WTC11 (cell line): Measurements from ENCODE around the gene MAP7D3. TPM values are rescaled to one million over a fixed set of nuclear protein-coding genes. Genes with fewer than 3 reads are reported as not detected.

ENCODE experiments used
- ATAC-seq: fragments of 200-7000 bp; cut with Tn5 transposase; 2 replicates; pipeline ENCODE4 v1.10.0; 2021; ENCODE audit warnings: mild to moderate bottlenecking, moderate library complexity
- CTCF ChIA-PET: fragments of 300-600 bp; sonication (Branson Sonifier 250); formaldehyde crosslinking; loops from one replicate; lab custom pipeline; 2021; ENCODE audit warnings: antibody characterized with exemption; lab: Charles Lee
- POLR2A ChIA-PET: fragments of 350-600 bp; sonication (Branson Sonifier 250); formaldehyde crosslinking; loops from one replicate; lab custom pipeline; 2021; ENCODE audit warnings: antibody characterized with exemption; lab: Charles Lee
- DNase-seq: peaks from one replicate; pipeline ENCODE4 v3.0.0; 2021; ENCODE audit warnings: low spot score
- H3K27ac Mint-ChIP-seq: 2 replicates; pipeline ENCODE4 v1.8.0; 2021; ENCODE audit warnings: mixed read lengths
- H3K27me3 Mint-ChIP-seq: 2 replicates; pipeline ENCODE4 v1.8.0; 2021; ENCODE audit warnings: low read depth, mild to moderate bottlenecking, moderate library complexity, mixed read lengths
- H3K36me3 Mint-ChIP-seq: 2 replicates; pipeline ENCODE4 v1.8.0; 2021; ENCODE audit warnings: mixed read lengths
- H3K4me1 Mint-ChIP-seq: 2 replicates; pipeline ENCODE4 v1.8.0; 2022; ENCODE audit warnings: mixed read lengths
- H3K4me3 Mint-ChIP-seq: 2 replicates; pipeline ENCODE4 v1.8.0; 2021; ENCODE audit warnings: mild to moderate bottlenecking, moderate library complexity, mixed read lengths
- H3K9me3 Mint-ChIP-seq: 2 replicates; pipeline ENCODE4 v1.8.0; 2021; ENCODE audit warnings: mixed read lengths
- ATF3 ChIP-seq: sonication (generic); formaldehyde crosslinking; conservative IDR thresholded peaks from 2 replicates; pipeline ENCODE4 v1.8.1; 2022; ENCODE audit warnings: mild to moderate bottlenecking, missing genetic modification reagents
- ATF6 ChIP-seq: sonication (generic); formaldehyde crosslinking; IDR thresholded peaks from 2 replicates; pipeline ENCODE4 v1.8.1; 2023; ENCODE audit warnings: mild to moderate bottlenecking, missing genetic modification reagents
- CDX4 ChIP-seq: fragments of 250-450 bp; sonication (Bioruptor Pico); IDR thresholded peaks from 2 replicates; pipeline ENCODE4 v1.9.0; 2021; ENCODE audit warnings: moderate library complexity, mild to moderate bottlenecking, inconsistent platforms, borderline replicate concordance
- E2F5 ChIP-seq: sonication (generic); formaldehyde crosslinking; IDR thresholded peaks from 2 replicates; pipeline ENCODE4 v1.8.1; 2022; ENCODE audit warnings: mild to moderate bottlenecking, moderate library complexity, missing genetic modification reagents
- FOXJ3 ChIP-seq: sonication (generic); formaldehyde crosslinking; IDR thresholded peaks from 2 replicates; pipeline ENCODE4 v1.9.0; 2021; ENCODE audit warnings: missing genetic modification reagents, mild to moderate bottlenecking, borderline replicate concordance
- FOXK1 ChIP-seq: sonication (generic); formaldehyde crosslinking; IDR thresholded peaks from 2 replicates; pipeline ENCODE4 v1.8.0; 2022; ENCODE audit warnings: mild to moderate bottlenecking, moderate library complexity, missing genetic modification reagents
- GTF2I ChIP-seq: fragments of 250-450 bp; sonication (Bioruptor Pico); conservative IDR thresholded peaks from 2 replicates; pipeline ENCODE4 v1.4.0; 2021; ENCODE audit warnings: mild to moderate bottlenecking
- HMGA2 ChIP-seq: fragments of 250-450 bp; sonication (Bioruptor Pico); IDR thresholded peaks from 2 replicates; pipeline ENCODE4 v1.4.0; 2021; ENCODE audit warnings: mild to moderate bottlenecking, moderate library complexity
- MLX ChIP-seq: sonication (generic); formaldehyde crosslinking; IDR thresholded peaks from 2 replicates; pipeline ENCODE4 v1.8.1; 2023; ENCODE audit warnings: mild to moderate bottlenecking, missing genetic modification reagents, moderate library complexity
- NFATC4 ChIP-seq: fragments of 250-450 bp; sonication (Bioruptor Pico); IDR thresholded peaks from 2 replicates; pipeline ENCODE4 v1.9.0; 2021; ENCODE audit warnings: mild to moderate bottlenecking
- NR3C1 ChIP-seq: sonication (generic); formaldehyde crosslinking; conservative IDR thresholded peaks from 2 replicates; pipeline ENCODE4 v1.8.1; 2023; ENCODE audit warnings: low read depth, mild to moderate bottlenecking, missing genetic modification reagents
- SOX15 ChIP-seq: fragments of 250-450 bp; sonication (Bioruptor Pico); IDR thresholded peaks from 2 replicates; pipeline ENCODE4 v1.9.0; 2021; ENCODE audit warnings: mild to moderate bottlenecking
- SP1 ChIP-seq: sonication (generic); formaldehyde crosslinking; conservative IDR thresholded peaks from 2 replicates; pipeline ENCODE4 v1.8.1; 2022; ENCODE audit warnings: missing genetic modification reagents
- TCF7 ChIP-seq: sonication (generic); formaldehyde crosslinking; IDR thresholded peaks from 2 replicates; pipeline ENCODE4 v1.8.0; 2022; ENCODE audit warnings: mild to moderate bottlenecking, low read depth, missing genetic modification reagents, moderate library complexity
- USF2 ChIP-seq: sonication (generic); formaldehyde crosslinking; IDR thresholded peaks from 2 replicates; pipeline ENCODE4 v1.8.1; 2023; ENCODE audit warnings: mild to moderate bottlenecking, missing genetic modification reagents, moderate library complexity
- ZNF232 ChIP-seq: sonication (generic); formaldehyde crosslinking; IDR thresholded peaks from 2 replicates; pipeline ENCODE4 v1.8.0; 2022; ENCODE audit warnings: mild to moderate bottlenecking, missing genetic modification reagents
- ZNF281 ChIP-seq: sonication (generic); formaldehyde crosslinking; IDR thresholded peaks from 2 replicates; pipeline ENCODE4 v1.8.0; 2023; ENCODE audit warnings: mild to moderate bottlenecking, missing genetic modification reagents
- ZSCAN18 ChIP-seq: fragments of 250-450 bp; sonication (Bioruptor Pico); IDR thresholded peaks from 2 replicates; pipeline ENCODE4 v2.1.2; 2022; ENCODE audit warnings: mild to moderate bottlenecking, moderate library complexity
- total RNA-seq: library from RNA; stranded (reverse); gene quantifications from 3 replicates; pipeline ENCODE4 v1.2.3, GENCODE V29; 2021

The MAP7D3 gene
- total RNA-seq, 1 experiment from 2014 or later, result 12.3 TPM

- Mint-ChIP-seq H3K27ac (no peak overlapping the region), H3K36me3 (no peaks in the 10 kb centered on the region), H3K4me1 (no peaks in the 10 kb centered on the region), H3K4me3 (no peak overlapping the region), H3K9me3 (no peaks in the 10 kb centered on the region), H3K27me3 (no peaks in the 10 kb centered on the region)
- ATAC-seq, result no peak
- TF ChIP-seq SP1 (CRISPR knock-in tag) (no peak), FOXK1 (CRISPR knock-in tag) (no peak), ZNF232 (CRISPR knock-in tag) (no peak), ATF3 (no peak), TCF7 (CRISPR knock-in tag) (no peak), HMGA2 (CRISPR knock-in tag) (no peak), NR3C1 (no peak), FOXJ3 (CRISPR knock-in tag) (no peak), E2F5 (CRISPR knock-in tag) (no peak), CDX4 (CRISPR knock-in tag) (no peak), ZNF281 (CRISPR knock-in tag) (no peak), ZSCAN18 (CRISPR knock-in tag) (no peak), SOX15 (CRISPR knock-in tag) (no peak), USF2 (CRISPR knock-in tag) (no peak), MLX (no peak), NFATC4 (CRISPR knock-in tag) (no peak), GTF2I (CRISPR knock-in tag) (no peak), ATF6 (no peak)
- DNase-seq, result no peak
- CTCF ChIA-PET, result no interaction called here
- POLR2A ChIA-PET, result no interaction called here
These were observed 65.2 kb downstream of the MAP7D3 start for GRCh38 chrX:136186023-136186413.
